Measurements from ENCODE around the gene SCD5.

DNA sequence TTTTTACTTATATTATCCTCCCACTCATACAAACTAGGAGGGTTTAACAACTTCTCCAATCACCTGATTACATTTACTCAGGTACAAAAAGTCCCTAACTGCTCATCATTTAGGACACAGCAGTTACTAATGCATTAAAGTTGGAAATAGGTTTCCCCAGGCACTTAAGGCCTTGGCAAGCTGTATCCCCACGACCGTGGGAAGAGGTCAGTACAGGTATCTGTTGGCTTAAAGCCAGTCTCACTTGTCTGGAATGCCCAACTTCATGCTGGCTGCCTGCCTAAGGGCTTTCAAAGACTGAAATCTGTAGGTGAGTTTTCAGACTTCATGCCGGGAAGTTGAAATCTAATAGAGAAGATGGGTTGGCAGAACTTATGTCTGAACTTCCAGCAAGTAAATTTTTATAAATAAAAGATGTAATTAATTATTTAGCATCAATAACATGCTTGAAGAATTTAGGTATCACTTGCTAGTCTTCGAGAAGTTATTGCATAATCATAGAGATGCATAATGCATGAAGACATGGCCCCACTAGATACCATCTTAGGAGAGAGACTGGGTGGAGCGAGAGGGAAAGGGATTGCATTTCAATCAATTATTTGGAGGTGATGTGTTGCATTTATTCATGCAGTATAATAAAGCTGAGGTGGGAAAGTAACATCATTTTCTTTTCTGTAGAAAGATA is 54.2 kb downstream of the SCD5 start:
- TF ChIP-seq, protein P1, sequence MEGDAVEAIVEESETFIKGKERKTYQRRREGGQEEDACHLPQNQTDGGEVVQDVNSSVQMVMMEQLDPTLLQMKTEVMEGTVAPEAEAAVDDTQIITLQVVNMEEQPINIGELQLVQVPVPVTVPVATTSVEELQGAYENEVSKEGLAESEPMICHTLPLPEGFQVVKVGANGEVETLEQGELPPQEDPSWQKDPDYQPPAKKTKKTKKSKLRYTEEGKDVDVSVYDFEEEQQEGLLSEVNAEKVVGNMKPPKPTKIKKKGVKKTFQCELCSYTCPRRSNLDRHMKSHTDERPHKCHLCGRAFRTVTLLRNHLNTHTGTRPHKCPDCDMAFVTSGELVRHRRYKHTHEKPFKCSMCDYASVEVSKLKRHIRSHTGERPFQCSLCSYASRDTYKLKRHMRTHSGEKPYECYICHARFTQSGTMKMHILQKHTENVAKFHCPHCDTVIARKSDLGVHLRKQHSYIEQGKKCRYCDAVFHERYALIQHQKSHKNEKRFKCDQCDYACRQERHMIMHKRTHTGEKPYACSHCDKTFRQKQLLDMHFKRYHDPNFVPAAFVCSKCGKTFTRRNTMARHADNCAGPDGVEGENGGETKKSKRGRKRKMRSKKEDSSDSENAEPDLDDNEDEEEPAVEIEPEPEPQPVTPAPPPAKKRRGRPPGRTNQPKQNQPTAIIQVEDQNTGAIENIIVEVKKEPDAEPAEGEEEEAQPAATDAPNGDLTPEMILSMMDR (IDR thresholded peaks at IDR 0.05; ENCODE audit: poor library complexity, severe bottlenecking), result no peak
- TF ChIP-seq EZH2 (IDR thresholded peaks at IDR 0.05; ENCODE audit: borderline replicate concordance, insufficient read depth, low read length, poor library complexity, severe bottlenecking) (no peak), POLR2AphosphoS5 (IDR thresholded peaks at IDR 0.05) (no peak), EP300 (conservative IDR thresholded peaks at IDR 0.05; ENCODE audit: poor library complexity, severe bottlenecking) (no peak), RAD21 (conservative IDR thresholded peaks at IDR 0.05) (no peak), SMC3 (conservative IDR thresholded peaks at IDR 0.05; ENCODE audit: poor library complexity) (no peak)
- TF ChIP-seq, protein P2, sequence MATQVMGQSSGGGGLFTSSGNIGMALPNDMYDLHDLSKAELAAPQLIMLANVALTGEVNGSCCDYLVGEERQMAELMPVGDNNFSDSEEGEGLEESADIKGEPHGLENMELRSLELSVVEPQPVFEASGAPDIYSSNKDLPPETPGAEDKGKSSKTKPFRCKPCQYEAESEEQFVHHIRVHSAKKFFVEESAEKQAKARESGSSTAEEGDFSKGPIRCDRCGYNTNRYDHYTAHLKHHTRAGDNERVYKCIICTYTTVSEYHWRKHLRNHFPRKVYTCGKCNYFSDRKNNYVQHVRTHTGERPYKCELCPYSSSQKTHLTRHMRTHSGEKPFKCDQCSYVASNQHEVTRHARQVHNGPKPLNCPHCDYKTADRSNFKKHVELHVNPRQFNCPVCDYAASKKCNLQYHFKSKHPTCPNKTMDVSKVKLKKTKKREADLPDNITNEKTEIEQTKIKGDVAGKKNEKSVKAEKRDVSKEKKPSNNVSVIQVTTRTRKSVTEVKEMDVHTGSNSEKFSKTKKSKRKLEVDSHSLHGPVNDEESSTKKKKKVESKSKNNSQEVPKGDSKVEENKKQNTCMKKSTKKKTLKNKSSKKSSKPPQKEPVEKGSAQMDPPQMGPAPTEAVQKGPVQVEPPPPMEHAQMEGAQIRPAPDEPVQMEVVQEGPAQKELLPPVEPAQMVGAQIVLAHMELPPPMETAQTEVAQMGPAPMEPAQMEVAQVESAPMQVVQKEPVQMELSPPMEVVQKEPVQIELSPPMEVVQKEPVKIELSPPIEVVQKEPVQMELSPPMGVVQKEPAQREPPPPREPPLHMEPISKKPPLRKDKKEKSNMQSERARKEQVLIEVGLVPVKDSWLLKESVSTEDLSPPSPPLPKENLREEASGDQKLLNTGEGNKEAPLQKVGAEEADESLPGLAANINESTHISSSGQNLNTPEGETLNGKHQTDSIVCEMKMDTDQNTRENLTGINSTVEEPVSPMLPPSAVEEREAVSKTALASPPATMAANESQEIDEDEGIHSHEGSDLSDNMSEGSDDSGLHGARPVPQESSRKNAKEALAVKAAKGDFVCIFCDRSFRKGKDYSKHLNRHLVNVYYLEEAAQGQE (IDR thresholded peaks at IDR 0.05; ENCODE audit: borderline replicate concordance), result no peak

All from neural cell (in vitro differentiated cells).